Endodermal cell (in vitro differentiated cells): ENCODE measurements around the gene PLEKHG4B. TPM values are rescaled to one million over a fixed set of nuclear protein-coding genes. Genes with fewer than 3 reads are reported as not detected.

Experiments used
- DNase-seq: peaks from one replicate; pipeline ENCODE4 v3.0.0-alpha.2; 2017
- H3K27ac ChIP-seq: 2 replicates; pipeline ENCODE4 v1.5.1; 2013; ENCODE audit warnings: mild to moderate bottlenecking, low read depth, low read length, moderate library complexity
- H3K27me3 ChIP-seq: 2 replicates; pipeline ENCODE4 v1.6.1; 2013; ENCODE audit warnings: mild to moderate bottlenecking, low read length, moderate library complexity; ENCODE audit not compliant: insufficient read depth, control insufficient read depth, poor library complexity, severe bottlenecking
- H3K36me3 ChIP-seq: 2 replicates; pipeline ENCODE4 v1.7.0; 2013; ENCODE audit warnings: mild to moderate bottlenecking, low read length, moderate library complexity; ENCODE audit not compliant: control insufficient read depth, insufficient read depth
- H3K4me1 ChIP-seq: one replicate; pipeline ENCODE4 v1.7.0; 2013; ENCODE audit warnings: low read length; ENCODE audit not compliant: control insufficient read depth, insufficient read depth
- H3K4me3 ChIP-seq: 2 replicates; pipeline ENCODE4 v1.5.1; 2013; ENCODE audit warnings: mild to moderate bottlenecking, low read length, moderate library complexity
- H3K9ac ChIP-seq: 2 replicates; pipeline ENCODE4 v1.6.1; 2013; ENCODE audit warnings: mild to moderate bottlenecking, low read length, moderate library complexity; ENCODE audit not compliant: poor library complexity, severe bottlenecking; ENCODE audit errors: extremely low read depth
- H3K9me3 ChIP-seq: 2 replicates; pipeline ENCODE4 v1.6.1; 2013; ENCODE audit warnings: mild to moderate bottlenecking, low read length, moderate library complexity; ENCODE audit not compliant: control insufficient read depth
- H3K27ac Mint-ChIP-seq: 2 replicates; pipeline ENCODE4 v1.8.0; 2020; ENCODE audit warnings: mixed read lengths
- H3K27me3 Mint-ChIP-seq: 2 replicates; pipeline ENCODE4 v1.8.0; 2021; ENCODE audit warnings: mild to moderate bottlenecking, mixed read lengths; ENCODE audit not compliant: insufficient read depth
- H3K36me3 Mint-ChIP-seq: 2 replicates; pipeline ENCODE4 v1.8.0; 2020; ENCODE audit warnings: low read depth, mixed read lengths
- H3K4me1 Mint-ChIP-seq: 2 replicates; pipeline ENCODE4 v1.8.0; 2020; ENCODE audit warnings: mixed read lengths
- H3K4me3 Mint-ChIP-seq: 2 replicates; pipeline ENCODE4 v1.8.0; 2020; ENCODE audit warnings: mild to moderate bottlenecking, moderate library complexity, mixed read lengths
- H3K9me3 Mint-ChIP-seq: 2 replicates; pipeline ENCODE4 v1.8.0; 2020; ENCODE audit warnings: mild to moderate bottlenecking, mixed read lengths
- CTCF ChIP-seq: fragments of 200-600 bp; sonication (generic); conservative IDR thresholded peaks from 2 replicates; pipeline ENCODE4 v1.5.0; 2021; ENCODE audit warnings: antibody characterized with exemption, mild to moderate bottlenecking
- WGBS, 2 experiments: methylation state at CpG; one replicate each; pipeline versions ENCODE4 v1.1.5 to v1.1.7; 2013; ENCODE audit warnings: missing lambda C conversion rate in 2 of 2, mixed read lengths in 1 of 2; ENCODE audit not compliant: insufficient coverage in 1 of 2, insufficient read length in 1 of 2; 5-methylcytosine and 5-hydroxymethylcytosine counted together
- total RNA-seq, 2 donors: library from RNA; stranded (reverse); fragmentation: NEBNext Ultra II Directional in 1 of 2; extraction: Animal tissue kit (Norgen Biotek cat#: 25700) in 1 of 2; gene quantifications; 2 replicates in 1 of 2; 3 replicates in 1 of 2; pipeline ENCODE4 v1.2.1, GENCODE V29; 2021

PLEKHG4B gene
- total RNA-seq, 2 donors from 2014 or later: 16.3 to 22.8 TPM

- peaks cover 16% of the 10 kb centered on the region for H3K4me1 Mint-ChIP-seq
- H3K27me3 Mint-ChIP-seq: no peaks in the 10 kb centered on the region
- no peaks in the 10 kb centered on the region for H3K9me3 ChIP-seq
- TF ChIP-seq CTCF: no peak
- no peak overlapping the region for H3K4me3 Mint-ChIP-seq
- H3K36me3 Mint-ChIP-seq: peaks cover 29% of the 10 kb centered on the region
- H3K9ac ChIP-seq: no peak overlapping the region
- H3K9me3 Mint-ChIP-seq: no peaks in the 10 kb centered on the region
- peaks cover 31% of the 10 kb centered on the region for H3K36me3 ChIP-seq
- peak; percentile 35 for DNase-seq
- H3K27ac Mint-ChIP-seq: no peak overlapping the region
- WGBS, 2 experiments: 94 to 96% methylated on average over 24 to 26 of the region's 26 CpGs
- H3K27ac ChIP-seq: no peak overlapping the region
- H3K27me3 ChIP-seq: no peaks in the 10 kb centered on the region
- H3K4me1 ChIP-seq: peaks cover 12% of the 10 kb centered on the region
- no peak overlapping the region for H3K4me3 ChIP-seq
Observed at GRCh38 chr5:203246-203930, 111.4 kb downstream of the PLEKHG4B start.

- Mint-ChIP-seq H3K4me3 (no peak overlapping the region), H3K27me3 (no peaks in the 10 kb centered on the region), H3K36me3 (peaks cover 29% of the 10 kb centered on the region), H3K27ac (no peak overlapping the region), H3K4me1 (peaks cover 16% of the 10 kb centered on the region), H3K9me3 (no peaks in the 10 kb centered on the region)
- WGBS, 2 experiments: 82 to 83% methylated on average over 2 to 6 of the region's 6 CpGs
- no peak overlapping the region for H3K27ac ChIP-seq
- H3K9ac ChIP-seq: no peak overlapping the region
- DNase-seq: no peak
- H3K4me3 ChIP-seq: no peak overlapping the region
- H3K9me3 ChIP-seq: no peaks in the 10 kb centered on the region
- H3K36me3 ChIP-seq: peaks cover 31% of the 10 kb centered on the region
- TF ChIP-seq CTCF: no peak
- H3K4me1 ChIP-seq: peaks cover 12% of the 10 kb centered on the region
- H3K27me3 ChIP-seq: no peaks in the 10 kb centered on the region
Observed at GRCh38 chr5:204001-204400, 112.0 kb downstream of the PLEKHG4B start.

DNA sequence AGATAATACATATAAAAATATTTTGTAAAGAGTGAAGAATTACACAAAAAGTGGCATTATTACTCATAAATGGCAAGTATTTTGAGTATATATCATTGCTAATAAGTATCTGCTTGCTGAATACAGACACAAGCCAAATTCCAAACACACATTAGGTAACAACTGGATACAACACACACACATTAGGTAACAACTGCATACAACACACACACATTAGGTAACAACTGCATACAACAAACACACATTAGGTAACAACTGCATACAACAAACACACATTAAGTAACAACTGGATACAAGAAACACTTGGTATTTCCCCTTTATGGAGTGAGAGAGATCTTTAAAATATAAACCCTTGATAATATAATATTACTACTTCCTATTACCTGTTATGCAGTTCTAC lies 112.5 kb downstream of the PLEKHG4B start:
- Mint-ChIP-seq H3K4me1 (peaks cover 16% of the 10 kb centered on the region), H3K4me3 (no peak overlapping the region), H3K9me3 (no peaks in the 10 kb centered on the region), H3K27ac (no peak overlapping the region), H3K36me3 (peaks cover 29% of the 10 kb centered on the region), H3K27me3 (no peaks in the 10 kb centered on the region)
- no peaks in the 10 kb centered on the region for H3K27me3 ChIP-seq
- H3K4me3 ChIP-seq: no peak overlapping the region
- no peak overlapping the region for H3K9ac ChIP-seq
- no peaks in the 10 kb centered on the region for H3K9me3 ChIP-seq
- DNase-seq: no peak
- H3K36me3 ChIP-seq: peaks cover 31% of the 10 kb centered on the region
- no peak for TF ChIP-seq CTCF
- no peak overlapping the region for H3K27ac ChIP-seq
- H3K4me1 ChIP-seq: peaks cover 12% of the 10 kb centered on the region
